GM10248 (cell line): ENCODE data around the gene RNF220.

Experiments
- CTCF ChIA-PET: fragments of 300-600 bp; sonication (Branson Sonifier 250); formaldehyde crosslinking; extraction: SDS; loops from one replicate; lab custom pipeline; 2021; ENCODE audit warnings: antibody characterized with exemption; lab: Yijun Ruan, JAX
- POLR2A ChIA-PET: fragments of 350-650 bp; sonication (Branson Sonifier 250); formaldehyde crosslinking; extraction: SDS; loops from one replicate; lab custom pipeline; 2020; ENCODE audit warnings: antibody characterized with exemption; lab: Yijun Ruan, JAX
- DNase-seq: peaks from one replicate; pipeline ENCODE4 v3.0.0; 2012; ENCODE audit errors: extremely low spot score
- CTCF ChIP-seq: IDR thresholded peaks from 2 replicates; pipeline ENCODE4 v1.5.1; 2012; ENCODE audit warnings: mild to moderate bottlenecking, low read depth; ENCODE audit errors: extremely low read depth, missing control alignments, control extremely low read depth

RNF220 gene

GRCh38 chr1:44405798-44406736 lies 1.0 kb downstream of the RNF220 start:
- TF ChIP-seq CTCF = no peak
- peak; percentile 37 for DNase-seq
- ChIA-PET POLR2A (no interaction called here), CTCF (no interaction called here)

- TF ChIP-seq CTCF = no peak
- ChIA-PET CTCF (no interaction called here), POLR2A (no interaction called here)
- DNase-seq = peak; percentile 37
Observed at GRCh38 chr1:44406737-44407429, 1.8 kb downstream of the RNF220 start.

- no peak for DNase-seq
- ChIA-PET POLR2A (no interaction called here), CTCF (interaction anchor here (1.5 kb wide), 1 partner anchor 190 kb away, joined by 4 read pairs; no protein-coding TSS in a partner anchor)
- TF ChIP-seq CTCF = no peak
Observed at GRCh38 chr1:44407430-44408211, 2.6 kb downstream of the RNF220 start.

GRCh38 chr1:44408212-44408582 lies 3.1 kb downstream of the RNF220 start:
- ChIA-PET POLR2A (no interaction called here), CTCF (interaction anchor here (1.5 kb wide), 1 partner anchor 190 kb away, joined by 4 read pairs; no protein-coding TSS in a partner anchor)
- no peak for DNase-seq
- TF ChIP-seq CTCF = no peak

- no peak for TF ChIP-seq CTCF
- CTCF ChIA-PET = interaction anchor here (1.4 to 1.9 kb wide), 3 partner anchors 191 to 361 kb away, joined by 3 to 4 read pairs (median 4); no protein-coding TSS in a partner anchor
- POLR2A ChIA-PET = no interaction called here
- no peak for DNase-seq
Observed at GRCh38 chr1:44408632-44409602, 3.9 kb downstream of the RNF220 start.
